Activated T-cell treated with anti-CD3 and anti-CD28 coated beads, Interleukin-2, amount 50 U/mL, for 24 hours (primary cell): ENCODE results near the gene PDE6A.

Experiments used
- DNase-seq: peaks from one replicate; pipeline ENCODE4 v3.0.0-alpha.2; 2020
- H3K27ac Mint-ChIP-seq: 2 replicates; pipeline ENCODE4 v1.8.0; 2020; ENCODE audit warnings: mild to moderate bottlenecking, mixed read lengths
- H3K27me3 Mint-ChIP-seq: 2 replicates; pipeline ENCODE4 v1.8.0; 2020; ENCODE audit warnings: mixed read lengths
- H3K36me3 Mint-ChIP-seq: 2 replicates; pipeline ENCODE4 v1.8.0; 2020; ENCODE audit warnings: low read depth, mixed read lengths
- H3K4me1 Mint-ChIP-seq: 2 replicates; pipeline ENCODE4 v1.8.0; 2020; ENCODE audit warnings: low read depth, mixed read lengths
- H3K4me3 Mint-ChIP-seq: 2 replicates; pipeline ENCODE4 v1.8.0; 2020; ENCODE audit warnings: mild to moderate bottlenecking, moderate library complexity, mixed read lengths
- H3K9me3 Mint-ChIP-seq: 2 replicates; pipeline ENCODE4 v1.8.0; 2020; ENCODE audit warnings: mixed read lengths

Gene PDE6A

DNA sequence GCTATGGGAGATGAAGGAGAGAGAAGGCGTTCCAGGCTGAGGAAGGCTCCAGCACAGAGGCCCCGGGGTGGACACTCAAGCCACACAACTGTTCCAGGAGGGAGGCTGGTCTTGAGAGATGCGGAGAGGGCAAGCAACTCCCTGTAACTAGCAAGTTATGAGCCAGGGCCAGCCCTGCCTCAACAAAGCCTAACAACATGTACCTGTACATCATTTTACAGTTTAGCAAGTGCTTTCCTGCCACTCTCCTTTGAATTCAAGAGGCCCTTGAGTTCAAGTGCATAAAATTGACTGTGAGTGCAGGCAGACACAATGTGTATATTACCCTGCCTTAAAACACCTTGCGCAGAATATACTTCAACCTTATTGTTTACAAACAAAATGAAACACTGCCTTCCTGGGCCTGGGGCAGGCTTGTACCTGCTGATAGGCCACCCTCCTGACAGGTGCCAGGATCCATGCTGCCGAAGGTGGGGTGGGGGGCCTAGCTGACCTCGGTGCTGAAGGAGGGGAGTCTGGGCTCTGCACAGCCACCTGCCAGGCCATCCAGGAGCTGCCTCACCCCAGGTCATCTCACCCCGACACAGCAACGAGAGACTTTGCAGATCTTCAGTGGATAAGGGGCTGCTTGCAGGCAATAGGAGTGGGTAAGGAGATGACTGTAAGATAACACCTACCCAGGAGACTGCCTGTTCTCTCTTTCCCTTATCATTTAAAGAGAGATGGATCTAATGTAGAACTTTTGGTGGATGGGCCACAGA, 134.5 kb downstream of the PDE6A start:
- no peak overlapping the region for H3K4me3 Mint-ChIP-seq
- H3K4me1 Mint-ChIP-seq: no peaks in the 10 kb centered on the region
- H3K27me3 Mint-ChIP-seq: no peaks in the 10 kb centered on the region
- no peak overlapping the region for H3K27ac Mint-ChIP-seq
- no peak for DNase-seq
- no peaks in the 10 kb centered on the region for H3K9me3 Mint-ChIP-seq
- H3K36me3 Mint-ChIP-seq: peaks cover 2% of the 10 kb centered on the region

- Mint-ChIP-seq H3K27me3 (no peaks in the 10 kb centered on the region), H3K4me3 (no peak overlapping the region), H3K4me1 (peaks cover 2% of the 10 kb centered on the region), H3K27ac (no peak overlapping the region), H3K36me3 (no peaks in the 10 kb centered on the region), H3K9me3 (no peaks in the 10 kb centered on the region)
- no peak for DNase-seq
These were observed 136.2 kb downstream of the PDE6A start for GRCh38 chr5:149808264-149808982.
